Fibroblast of pulmonary artery (primary cell): Measurements from ENCODE around the gene CYP26C1.
A peak's percentile ranks its signal among the peaks of the same experiment; 100 is the strongest.

Source experiments
- DNase-seq: peaks from one replicate; pipeline ENCODE4 v3.0.0-alpha.2; 2010; ENCODE audit warnings: low read depth
- H3K4me3 ChIP-seq: replicated peaks from 2 replicates; pipeline ENCODE4 v1.5.1; 2011; ENCODE audit warnings: low read depth, mild to moderate bottlenecking, control low read depth, low read length, moderate library complexity
- CTCF ChIP-seq: IDR thresholded peaks from 2 replicates; pipeline ENCODE4 v1.5.1; 2011; ENCODE audit warnings: mild to moderate bottlenecking, control low read depth, low read length, inconsistent platforms; ENCODE audit errors: missing control alignments

CYP26C1 gene

GRCh38 chr10:93054486-93054885, 6.1 kb upstream of the CYP26C1 start:
- no peak for DNase-seq
- TF ChIP-seq CTCF, result no peak
- no peak overlapping the region for H3K4me3 ChIP-seq

- DNase-seq, result no peak
- H3K4me3 ChIP-seq, result no peak overlapping the region
- no peak for TF ChIP-seq CTCF
Measured at GRCh38 chr10:93058139-93058538, 2.5 kb upstream of the CYP26C1 start.

- no peak overlapping the region for H3K4me3 ChIP-seq
- TF ChIP-seq CTCF, result no peak
- DNase-seq, result no peak
Measured at GRCh38 chr10:93060887-93061593, 442 bp downstream of the CYP26C1 start.

- DNase-seq, result peak; percentile 33
- no peak for TF ChIP-seq CTCF
- H3K4me3 ChIP-seq, result peak overlapping the region; percentile 44
Measured at GRCh38 chr10:93061594-93062513, 1.3 kb downstream of the CYP26C1 start.

GRCh38 chr10:93062514-93063143, 2.0 kb downstream of the CYP26C1 start:
- TF ChIP-seq CTCF, result peak; percentile 11
- peak; percentile 56 for DNase-seq
- peak overlapping the region; percentile 44 for H3K4me3 ChIP-seq

- no peak for DNase-seq
- TF ChIP-seq CTCF, result no peak
- peak overlapping the region; percentile 5 for H3K4me3 ChIP-seq
Measured at GRCh38 chr10:93063144-93063976, 2.8 kb downstream of the CYP26C1 start.
